Measurements from ENCODE around the gene TMPRSS9.

Gene TMPRSS9

GRCh38 chr19:2409352-2409912, 49.4 kb downstream of the TMPRSS9 start:
- DNase-seq (ENCODE audit: low read depth): no peak
- TF ChIP-seq CTCF (conservative IDR thresholded peaks at IDR 0.05; ENCODE audit: control insufficient read depth, insufficient read depth, low read depth, low read length): no peak
- H3K4me3 ChIP-seq (ENCODE audit: control insufficient read depth, low read depth, low read length): no peak overlapping the region

DNA sequence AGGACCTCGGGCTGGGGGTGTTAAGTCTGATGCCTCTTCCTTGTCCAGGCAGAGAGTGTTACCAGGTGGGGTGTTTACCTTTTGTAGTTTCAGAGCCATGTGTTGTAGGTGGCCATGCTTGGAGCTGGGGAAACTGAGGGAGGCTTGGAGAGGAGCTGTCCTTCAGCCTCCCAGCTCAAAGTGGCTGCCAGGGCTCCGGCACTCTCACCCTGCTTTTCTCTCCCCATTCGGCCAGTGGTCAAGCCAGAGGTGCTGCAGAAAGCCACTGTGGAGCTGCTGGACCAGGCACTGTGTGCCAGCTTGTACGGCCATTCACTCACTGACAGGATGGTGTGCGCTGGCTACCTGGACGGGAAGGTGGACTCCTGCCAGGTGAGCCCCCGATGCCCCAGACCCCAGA, 50.0 kb downstream of the TMPRSS9 start:
- DNase-seq (ENCODE audit: low read depth): no peak
- H3K4me3 ChIP-seq (ENCODE audit: control insufficient read depth, low read depth, low read length): no peak overlapping the region
- no peak for TF ChIP-seq CTCF (conservative IDR thresholded peaks at IDR 0.05; ENCODE audit: control insufficient read depth, insufficient read depth, low read depth, low read length)

DNA sequence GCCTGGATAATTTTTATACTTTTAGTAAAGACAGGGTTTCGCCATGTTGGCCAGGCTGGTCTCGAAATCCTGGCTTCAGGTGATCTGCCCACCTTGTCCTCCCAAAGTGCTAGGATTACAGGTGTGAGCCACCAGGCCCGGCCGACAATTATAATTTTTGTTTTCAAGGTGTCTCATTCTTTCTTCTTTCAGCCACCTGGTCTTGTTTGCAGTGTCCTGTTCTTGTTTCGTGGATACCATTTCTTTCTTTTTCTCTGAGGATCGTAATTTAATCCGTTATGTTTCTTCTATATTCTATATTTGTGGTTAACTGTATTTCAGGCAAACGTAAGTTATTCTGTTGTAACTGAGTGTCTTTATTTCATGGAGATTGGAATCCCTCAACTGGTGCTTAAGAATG, 51.6 kb downstream of the TMPRSS9 start:
- TF ChIP-seq CTCF (conservative IDR thresholded peaks at IDR 0.05; ENCODE audit: control insufficient read depth, insufficient read depth, low read depth, low read length): no peak
- no peak for DNase-seq (ENCODE audit: low read depth)
- H3K4me3 ChIP-seq (ENCODE audit: control insufficient read depth, low read depth, low read length): no peak overlapping the region

DNA sequence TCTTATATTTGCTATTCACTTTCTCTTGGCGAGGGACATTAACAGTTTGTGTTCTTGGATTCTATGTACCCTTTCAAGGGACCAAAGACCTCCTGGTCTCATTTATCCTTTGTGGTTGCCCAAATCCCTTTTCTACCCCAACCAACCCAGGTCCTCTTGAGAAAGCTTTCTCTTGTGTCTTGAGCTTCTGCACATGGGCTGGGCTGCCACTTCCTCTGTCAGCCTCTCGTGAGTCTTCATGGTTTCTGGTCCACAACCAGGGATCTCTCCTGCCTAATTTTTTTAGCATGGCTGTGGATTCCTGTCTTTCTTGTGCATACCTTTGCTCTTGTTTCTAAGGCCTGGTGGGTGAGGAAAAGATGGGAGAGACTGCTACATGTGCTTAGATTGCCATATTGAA, 52.4 kb downstream of the TMPRSS9 start:
- DNase-seq (ENCODE audit: low read depth): no peak
- TF ChIP-seq CTCF (conservative IDR thresholded peaks at IDR 0.05; ENCODE audit: control insufficient read depth, insufficient read depth, low read depth, low read length): no peak
- H3K4me3 ChIP-seq (ENCODE audit: control insufficient read depth, low read depth, low read length): no peak overlapping the region

- no peak overlapping the region for H3K4me3 ChIP-seq (ENCODE audit: control insufficient read depth, low read depth, low read length)
- no peak for DNase-seq (ENCODE audit: low read depth)
- TF ChIP-seq CTCF (conservative IDR thresholded peaks at IDR 0.05; ENCODE audit: control insufficient read depth, insufficient read depth, low read depth, low read length): no peak
Measured at GRCh38 chr19:2413159-2413558, 53.1 kb downstream of the TMPRSS9 start.

DNA sequence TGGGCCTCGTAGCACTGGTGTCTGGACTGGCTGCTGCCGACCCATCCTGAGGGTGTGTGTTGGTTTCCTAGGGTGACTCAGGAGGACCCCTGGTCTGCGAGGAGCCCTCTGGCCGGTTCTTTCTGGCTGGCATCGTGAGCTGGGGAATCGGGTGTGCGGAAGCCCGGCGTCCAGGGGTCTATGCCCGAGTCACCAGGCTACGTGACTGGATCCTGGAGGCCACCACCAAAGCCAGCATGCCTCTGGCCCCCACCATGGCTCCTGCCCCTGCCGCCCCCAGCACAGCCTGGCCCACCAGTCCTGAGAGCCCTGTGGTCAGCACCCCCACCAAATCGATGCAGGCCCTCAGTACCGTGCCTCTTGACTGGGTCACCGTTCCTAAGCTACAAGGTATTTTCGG, 53.6 kb downstream of the TMPRSS9 start:
- DNase-seq (ENCODE audit: low read depth): no peak
- TF ChIP-seq CTCF (conservative IDR thresholded peaks at IDR 0.05; ENCODE audit: control insufficient read depth, insufficient read depth, low read depth, low read length): no peak
- H3K4me3 ChIP-seq (ENCODE audit: control insufficient read depth, low read depth, low read length): no peak overlapping the region
